K562 (cell line): ENCODE results near the gene UBE2D2.

Source experiments
- ETV6 ChIP-seq, 3 experiments: fragments of 150-350 bp in 1 of 3; sonication (generic) in 1 of 3; formaldehyde crosslinking in 1 of 3; IDR thresholded peaks; 2 replicates each; pipeline versions ENCODE4 v1.6.1 to v1.8.0; 2014 to 2022; ENCODE audit warnings: borderline replicate concordance in 2 of 3, low read depth in 2 of 3, antibody characterized with exemption in 1 of 3, low read length in 1 of 3, mild to moderate bottlenecking in 1 of 3, missing genetic modification reagents in 1 of 3
- FOXJ3 ChIP-seq: sonication (generic); formaldehyde crosslinking; IDR thresholded peaks from 2 replicates; pipeline ENCODE4 v1.4.0; 2020; ENCODE audit warnings: mild to moderate bottlenecking, missing genetic modification reagents
- HMG20A ChIP-seq: fragments of 450-650 bp; formaldehyde crosslinking; conservative IDR thresholded peaks from 2 replicates; pipeline ENCODE4 v1.4.0; 2020; ENCODE audit warnings: mild to moderate bottlenecking, mixed read lengths
- JUND ChIP-seq, 2 experiments: IDR thresholded peaks; 2 replicates in 1 of 2; 3 replicates in 1 of 2; pipeline ENCODE4 v1.6.1; 2011; ENCODE audit warnings: borderline replicate concordance in 2 of 2, low read depth in 2 of 2, low read length in 2 of 2, improper control_type of control experiment in 1 of 2, missing biosample characterization in 1 of 2, missing genetic modification characterization in 1 of 2, missing genetic modification reagents in 1 of 2
- RCOR1 ChIP-seq, 2 experiments: IDR thresholded peaks; 2 replicates each; pipeline ENCODE4 v1.6.1; 2012; ENCODE audit warnings: low read depth in 2 of 2, low read length in 2 of 2, borderline replicate concordance in 1 of 2, improper control_type of control experiment in 1 of 2
- TAF7 ChIP-seq: fragments of 450-650 bp; IDR thresholded peaks from 2 replicates; pipeline ENCODE4 v1.6.1; 2016; ENCODE audit warnings: missing genetic modification characterization, missing compliant biosample characterization
- YY1 ChIP-seq, 3 experiments: IDR thresholded peaks; 2 replicates each; pipeline ENCODE4 v1.6.1; 2011; ENCODE audit warnings: low read length in 2 of 3, mild to moderate bottlenecking in 2 of 3, moderate library complexity in 2 of 3, borderline replicate concordance in 1 of 3, control low read depth in 1 of 3, low read depth in 1 of 3; ENCODE audit not compliant: insufficient read depth in 3 of 3, insufficient replicate concordance in 2 of 3, control insufficient read depth in 1 of 3, insufficient read length in 1 of 3; ENCODE audit errors: extremely low read depth in 1 of 3
- ZNF280B ChIP-seq: fragments of 250-450 bp; sonication (Bioruptor Pico); IDR thresholded peaks from 2 replicates; pipeline ENCODE4 v1.5.1; 2021; ENCODE audit warnings: mild to moderate bottlenecking
- TF ChIP-seq, protein P1 (sequence below), 3 experiments: IDR thresholded peaks in 2 of 3; conservative IDR thresholded peaks in 1 of 3; 2 replicates each; pipeline ENCODE4 v1.5.1; 2011 to 2012; ENCODE audit warnings: low read length in 3 of 3, mild to moderate bottlenecking in 3 of 3, control low read depth in 2 of 3, improper control_type of control experiment in 1 of 3, inconsistent platforms in 1 of 3, low read depth in 1 of 3, mixed read lengths in 1 of 3, moderate library complexity in 1 of 3; ENCODE audit not compliant: insufficient read depth in 2 of 3
- TF ChIP-seq, protein P2 (sequence below), 2 experiments: fragments of 450-650 bp; formaldehyde crosslinking in 1 of 2; IDR thresholded peaks; 2 replicates each; pipeline versions ENCODE4 v1.4.0 to v1.6.1; 2014 to 2020; ENCODE audit warnings: mild to moderate bottlenecking in 2 of 2, borderline replicate concordance in 1 of 2, low read depth in 1 of 2

- TF ChIP-seq, protein P1, sequence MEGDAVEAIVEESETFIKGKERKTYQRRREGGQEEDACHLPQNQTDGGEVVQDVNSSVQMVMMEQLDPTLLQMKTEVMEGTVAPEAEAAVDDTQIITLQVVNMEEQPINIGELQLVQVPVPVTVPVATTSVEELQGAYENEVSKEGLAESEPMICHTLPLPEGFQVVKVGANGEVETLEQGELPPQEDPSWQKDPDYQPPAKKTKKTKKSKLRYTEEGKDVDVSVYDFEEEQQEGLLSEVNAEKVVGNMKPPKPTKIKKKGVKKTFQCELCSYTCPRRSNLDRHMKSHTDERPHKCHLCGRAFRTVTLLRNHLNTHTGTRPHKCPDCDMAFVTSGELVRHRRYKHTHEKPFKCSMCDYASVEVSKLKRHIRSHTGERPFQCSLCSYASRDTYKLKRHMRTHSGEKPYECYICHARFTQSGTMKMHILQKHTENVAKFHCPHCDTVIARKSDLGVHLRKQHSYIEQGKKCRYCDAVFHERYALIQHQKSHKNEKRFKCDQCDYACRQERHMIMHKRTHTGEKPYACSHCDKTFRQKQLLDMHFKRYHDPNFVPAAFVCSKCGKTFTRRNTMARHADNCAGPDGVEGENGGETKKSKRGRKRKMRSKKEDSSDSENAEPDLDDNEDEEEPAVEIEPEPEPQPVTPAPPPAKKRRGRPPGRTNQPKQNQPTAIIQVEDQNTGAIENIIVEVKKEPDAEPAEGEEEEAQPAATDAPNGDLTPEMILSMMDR (IDR thresholded peaks at IDR 0.05 in 2 of 3, conservative IDR thresholded peaks at IDR 0.05 in 1 of 3; ENCODE audit: insufficient read depth in 2 of 3, low read depth in 1 of 3, low read length in 3 of 3): no peak
- TF ChIP-seq YY1 (IDR thresholded peaks at IDR 0.05; ENCODE audit: borderline replicate concordance in 1 of 3, control insufficient read depth in 1 of 3, extremely low read depth in 1 of 3, insufficient read depth in 3 of 3, insufficient read length in 1 of 3, insufficient replicate concordance in 2 of 3, low read depth in 1 of 3, low read length in 2 of 3) (no peak), RCOR1 (IDR thresholded peaks at IDR 0.05; ENCODE audit: borderline replicate concordance in 1 of 2, low read depth in 2 of 2, low read length in 2 of 2) (no peak), FOXJ3 (CRISPR knock-in tag) (no peak), TAF7 (tag) (no peak), JUND (IDR thresholded peaks at IDR 0.05; ENCODE audit: borderline replicate concordance, low read depth, low read length) (no peak), JUND (tag; IDR thresholded peaks at IDR 0.05; ENCODE audit: borderline replicate concordance, low read depth, low read length) (no peak), HMG20A (no peak), ETV6 (IDR thresholded peaks at IDR 0.05; ENCODE audit: borderline replicate concordance in 1 of 2, low read depth in 2 of 2, low read length in 1 of 2) (no peak), ETV6 (CRISPR knock-in tag; IDR thresholded peaks at IDR 0.05; ENCODE audit: borderline replicate concordance) (no peak), ZNF280B (CRISPR knock-in tag) (no peak)
- TF ChIP-seq, protein P2, sequence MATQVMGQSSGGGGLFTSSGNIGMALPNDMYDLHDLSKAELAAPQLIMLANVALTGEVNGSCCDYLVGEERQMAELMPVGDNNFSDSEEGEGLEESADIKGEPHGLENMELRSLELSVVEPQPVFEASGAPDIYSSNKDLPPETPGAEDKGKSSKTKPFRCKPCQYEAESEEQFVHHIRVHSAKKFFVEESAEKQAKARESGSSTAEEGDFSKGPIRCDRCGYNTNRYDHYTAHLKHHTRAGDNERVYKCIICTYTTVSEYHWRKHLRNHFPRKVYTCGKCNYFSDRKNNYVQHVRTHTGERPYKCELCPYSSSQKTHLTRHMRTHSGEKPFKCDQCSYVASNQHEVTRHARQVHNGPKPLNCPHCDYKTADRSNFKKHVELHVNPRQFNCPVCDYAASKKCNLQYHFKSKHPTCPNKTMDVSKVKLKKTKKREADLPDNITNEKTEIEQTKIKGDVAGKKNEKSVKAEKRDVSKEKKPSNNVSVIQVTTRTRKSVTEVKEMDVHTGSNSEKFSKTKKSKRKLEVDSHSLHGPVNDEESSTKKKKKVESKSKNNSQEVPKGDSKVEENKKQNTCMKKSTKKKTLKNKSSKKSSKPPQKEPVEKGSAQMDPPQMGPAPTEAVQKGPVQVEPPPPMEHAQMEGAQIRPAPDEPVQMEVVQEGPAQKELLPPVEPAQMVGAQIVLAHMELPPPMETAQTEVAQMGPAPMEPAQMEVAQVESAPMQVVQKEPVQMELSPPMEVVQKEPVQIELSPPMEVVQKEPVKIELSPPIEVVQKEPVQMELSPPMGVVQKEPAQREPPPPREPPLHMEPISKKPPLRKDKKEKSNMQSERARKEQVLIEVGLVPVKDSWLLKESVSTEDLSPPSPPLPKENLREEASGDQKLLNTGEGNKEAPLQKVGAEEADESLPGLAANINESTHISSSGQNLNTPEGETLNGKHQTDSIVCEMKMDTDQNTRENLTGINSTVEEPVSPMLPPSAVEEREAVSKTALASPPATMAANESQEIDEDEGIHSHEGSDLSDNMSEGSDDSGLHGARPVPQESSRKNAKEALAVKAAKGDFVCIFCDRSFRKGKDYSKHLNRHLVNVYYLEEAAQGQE (IDR thresholded peaks at IDR 0.05; ENCODE audit: borderline replicate concordance): no peak
- TF ChIP-seq, protein P2 (CRISPR knock-in tag; IDR thresholded peaks at IDR 0.05; ENCODE audit: low read depth): no peak
These were observed 23.0 kb downstream of the UBE2D2 start for GRCh38 chr5:139584137-139584536.
